Fibroblast of lung (primary cell): Measurements from ENCODE around the gene PHB1. TPM values are rescaled to one million over a fixed set of nuclear protein-coding genes. Genes with fewer than 3 reads are reported as not detected.

Experiments
- DNase-seq, 2 donors: peaks; one replicate each; pipeline versions ENCODE4 v3.0.0 to v3.0.0-alpha.2; 2010; ENCODE audit warnings: low read depth in 2 of 2
- H2AFZ ChIP-seq: 2 replicates; pipeline ENCODE4 v1.5.1; 2012; ENCODE audit warnings: low read length, control low read depth, inconsistent platforms
- H3K27ac ChIP-seq: 2 replicates; pipeline ENCODE4 v1.5.1; 2011; ENCODE audit warnings: low read length, control low read depth; ENCODE audit not compliant: insufficient read depth
- H3K27me3 ChIP-seq: 2 replicates; pipeline ENCODE4 v1.5.1; 2011; ENCODE audit warnings: mild to moderate bottlenecking, low read length; ENCODE audit not compliant: control insufficient read depth, insufficient read depth
- H3K36me3 ChIP-seq: 2 replicates; pipeline ENCODE4 v1.5.1; 2011; ENCODE audit warnings: low read length; ENCODE audit not compliant: control insufficient read depth, insufficient read depth
- H3K4me1 ChIP-seq: 2 replicates; pipeline ENCODE4 v1.5.1; 2011; ENCODE audit warnings: low read length; ENCODE audit not compliant: control insufficient read depth, insufficient read depth; ENCODE audit errors: extremely low read depth
- H3K4me2 ChIP-seq: 2 replicates; pipeline ENCODE4 v1.5.1; 2011; ENCODE audit warnings: low read length, control low read depth; ENCODE audit not compliant: insufficient read depth; ENCODE audit errors: extremely low read depth
- H3K4me3 ChIP-seq, 4 experiments: fragments of 200-600 bp in 1 of 4; sonication (generic) in 1 of 4; replicated peaks in 1 of 4; 2 replicates each; pipeline ENCODE4 v1.5.1; 2011 to 2016; ENCODE audit warnings: low read length in 4 of 4, low read depth in 3 of 4, mild to moderate bottlenecking in 3 of 4, control low read depth in 2 of 4, inconsistent platforms in 1 of 4, mixed read lengths in 1 of 4; ENCODE audit not compliant: insufficient read depth in 1 of 4; ENCODE audit errors: control extremely low read depth in 1 of 4
- H3K79me2 ChIP-seq: 2 replicates; pipeline ENCODE4 v1.5.1; 2012; ENCODE audit warnings: mild to moderate bottlenecking, low read length, inconsistent platforms; ENCODE audit not compliant: control insufficient read depth, insufficient read depth
- H3K9ac ChIP-seq: 2 replicates; pipeline ENCODE4 v1.5.1; 2011; ENCODE audit warnings: mild to moderate bottlenecking, low read length, control low read depth; ENCODE audit not compliant: insufficient read depth
- H3K9me3 ChIP-seq: 2 replicates; pipeline ENCODE4 v1.5.1; 2012; ENCODE audit warnings: low read depth, low read length; ENCODE audit not compliant: control insufficient read depth, insufficient read depth
- H4K20me1 ChIP-seq: 2 replicates; pipeline ENCODE4 v1.5.1; 2011; ENCODE audit warnings: low read length; ENCODE audit not compliant: control insufficient read depth, insufficient read depth; ENCODE audit errors: extremely low read depth
- EZH2 ChIP-seq: IDR thresholded peaks from 2 replicates; pipeline ENCODE4 v1.5.1; 2012; ENCODE audit warnings: low read length, control low read depth, mild to moderate bottlenecking; ENCODE audit errors: missing control alignments
- polyA plus RNA-seq, 2 donors: library from polyadenylated mRNA; depleted of rRNA in 1 of 2; stranded (reverse) in 1 of 2; unstranded in 1 of 2; fragments of >200 nt; gene quantifications; 2 replicates each; pipeline ENCODE4 v1.2.1, GENCODE V29; 2011 to 2012; ENCODE audit warnings: missing spikeins in 1 of 2
- total RNA-seq: library from RNA; depleted of rRNA; stranded (reverse); fragments of >200 nt; gene quantifications from 2 replicates; pipeline ENCODE4 v1.2.1, GENCODE V29; 2014
- TF ChIP-seq, protein P1 (sequence below), 2 donors: IDR thresholded peaks in 1 of 2; conservative IDR thresholded peaks in 1 of 2; 1 replicate in 1 of 2; 2 replicates in 1 of 2; pipeline ENCODE4 v1.5.1; 2011 to 2012; ENCODE audit warnings: low read length in 2 of 2, control low read depth in 1 of 2, inconsistent platforms in 1 of 2, low read depth in 1 of 2, mild to moderate bottlenecking in 1 of 2

PHB1 gene
- total and polyA plus RNA-seq, 2 donors (not counting 1 experiment from before 2014, with no cell fraction given), result 99.6 to 163 TPM

DNA sequence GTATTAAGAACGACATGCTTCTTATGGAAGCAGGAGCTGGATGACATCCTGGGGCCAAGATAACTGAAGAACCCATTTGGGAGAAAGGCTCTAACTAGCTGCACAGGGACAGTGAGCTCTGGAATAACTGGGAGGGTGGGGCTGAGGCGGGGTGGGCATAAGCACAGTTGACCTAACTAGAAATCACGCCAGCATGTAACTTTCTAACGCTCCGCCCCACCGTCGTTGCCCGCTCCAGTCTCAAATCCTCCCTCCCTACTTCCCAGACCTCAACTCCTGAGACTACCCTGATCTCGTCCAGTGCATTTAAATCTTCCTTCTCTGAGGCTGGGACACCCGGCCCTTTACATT is 436 bp downstream of the PHB1 start:
- Histone ChIP-seq H3K4me3 (peak overlapping the region; percentile 93 to 100 (median 99)), H3K9me3 (no peaks in the 10 kb centered on the region), H2AFZ (peak overlapping the region; percentile 98), H3K4me1 (peaks cover 2% of the 10 kb centered on the region), H3K79me2 (peaks cover 10% of the 10 kb centered on the region), H3K9ac (peak overlapping the region; percentile 39), H3K27ac (peak overlapping the region; percentile 52), H3K36me3 (peaks cover 13% of the 10 kb centered on the region), H3K4me2 (peak overlapping the region; percentile 49), H3K27me3 (no peaks in the 10 kb centered on the region), H4K20me1 (no peaks in the 10 kb centered on the region)
- TF ChIP-seq, protein P1, sequence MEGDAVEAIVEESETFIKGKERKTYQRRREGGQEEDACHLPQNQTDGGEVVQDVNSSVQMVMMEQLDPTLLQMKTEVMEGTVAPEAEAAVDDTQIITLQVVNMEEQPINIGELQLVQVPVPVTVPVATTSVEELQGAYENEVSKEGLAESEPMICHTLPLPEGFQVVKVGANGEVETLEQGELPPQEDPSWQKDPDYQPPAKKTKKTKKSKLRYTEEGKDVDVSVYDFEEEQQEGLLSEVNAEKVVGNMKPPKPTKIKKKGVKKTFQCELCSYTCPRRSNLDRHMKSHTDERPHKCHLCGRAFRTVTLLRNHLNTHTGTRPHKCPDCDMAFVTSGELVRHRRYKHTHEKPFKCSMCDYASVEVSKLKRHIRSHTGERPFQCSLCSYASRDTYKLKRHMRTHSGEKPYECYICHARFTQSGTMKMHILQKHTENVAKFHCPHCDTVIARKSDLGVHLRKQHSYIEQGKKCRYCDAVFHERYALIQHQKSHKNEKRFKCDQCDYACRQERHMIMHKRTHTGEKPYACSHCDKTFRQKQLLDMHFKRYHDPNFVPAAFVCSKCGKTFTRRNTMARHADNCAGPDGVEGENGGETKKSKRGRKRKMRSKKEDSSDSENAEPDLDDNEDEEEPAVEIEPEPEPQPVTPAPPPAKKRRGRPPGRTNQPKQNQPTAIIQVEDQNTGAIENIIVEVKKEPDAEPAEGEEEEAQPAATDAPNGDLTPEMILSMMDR (conservative IDR thresholded peaks at IDR 0.05 in 1 of 2, IDR thresholded peaks at IDR 0.05 in 1 of 2; ENCODE audit: low read depth in 1 of 2, low read length in 2 of 2), result no peak
- no peak for TF ChIP-seq EZH2
- DNase-seq, result no peak

DNA sequence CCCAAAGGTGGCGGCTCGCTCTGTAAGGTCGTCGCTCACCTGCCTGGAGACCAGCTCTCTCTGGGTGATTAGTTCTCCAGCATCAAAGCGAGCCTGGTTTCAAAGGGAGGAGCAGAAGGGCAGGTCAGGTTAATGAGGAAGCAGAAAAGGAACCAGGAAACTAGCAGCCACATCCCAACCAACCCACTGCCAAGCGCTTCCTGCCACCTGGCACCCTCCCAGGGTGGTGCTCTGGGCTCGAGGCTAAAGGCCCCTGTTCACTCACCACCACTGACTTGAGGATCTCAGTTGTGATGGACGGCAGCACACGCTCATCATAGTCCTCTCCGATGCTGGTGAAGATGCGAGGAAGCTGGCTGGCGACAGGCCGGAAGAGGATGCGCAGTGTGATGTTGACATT is 5.6 kb downstream of the PHB1 start:
- no peak for DNase-seq
- no peak overlapping the region for H3K4me2 ChIP-seq
- H4K20me1 ChIP-seq, result no peaks in the 10 kb centered on the region
- no peaks in the 10 kb centered on the region for H3K27me3 ChIP-seq
- H3K9me3 ChIP-seq, result no peaks in the 10 kb centered on the region
- no peak overlapping the region for H2AFZ ChIP-seq
- no peak overlapping the region for H3K27ac ChIP-seq
- H3K4me1 ChIP-seq, result peaks cover 6% of the 10 kb centered on the region
- H3K36me3 ChIP-seq, result peaks cover 37% of the 10 kb centered on the region
- H3K4me3 ChIP-seq, result no peak overlapping the region
- TF ChIP-seq EZH2, result no peak
- TF ChIP-seq, protein P1 (conservative IDR thresholded peaks at IDR 0.05 in 1 of 2, IDR thresholded peaks at IDR 0.05 in 1 of 2; ENCODE audit: low read depth in 1 of 2, low read length in 2 of 2), result no peak
- peaks cover 4% of the 10 kb centered on the region for H3K79me2 ChIP-seq
- no peak overlapping the region for H3K9ac ChIP-seq

- Histone ChIP-seq H3K9ac (no peak overlapping the region), H3K36me3 (peaks cover 39% of the 10 kb centered on the region), H3K27ac (no peak overlapping the region), H3K9me3 (no peaks in the 10 kb centered on the region), H3K4me3 (no peak overlapping the region), H3K27me3 (no peaks in the 10 kb centered on the region), H3K4me1 (peaks cover 5% of the 10 kb centered on the region), H4K20me1 (no peaks in the 10 kb centered on the region), H3K79me2 (no peaks in the 10 kb centered on the region), H2AFZ (no peak overlapping the region), H3K4me2 (no peak overlapping the region)
- peak; percentile 43 to 68 for DNase-seq
- TF ChIP-seq, protein P1 (conservative IDR thresholded peaks at IDR 0.05 in 1 of 2, IDR thresholded peaks at IDR 0.05 in 1 of 2; ENCODE audit: low read depth in 1 of 2, low read length in 2 of 2), result peak; percentile 74 to 85
- TF ChIP-seq EZH2, result no peak
Measured at GRCh38 chr17:49407981-49408501, 6.6 kb downstream of the PHB1 start.
